ENCODE results near the gene SH3RF3. TPM values are rescaled to one million over a fixed set of nuclear protein-coding genes. Genes with fewer than 3 reads are reported as not detected.

The SH3RF3 gene
- polyA plus RNA-seq, 1 donor (not counting 4 experiments of a cell fraction or from before 2014, with no cell fraction given), result 0.08 TPM

DNA sequence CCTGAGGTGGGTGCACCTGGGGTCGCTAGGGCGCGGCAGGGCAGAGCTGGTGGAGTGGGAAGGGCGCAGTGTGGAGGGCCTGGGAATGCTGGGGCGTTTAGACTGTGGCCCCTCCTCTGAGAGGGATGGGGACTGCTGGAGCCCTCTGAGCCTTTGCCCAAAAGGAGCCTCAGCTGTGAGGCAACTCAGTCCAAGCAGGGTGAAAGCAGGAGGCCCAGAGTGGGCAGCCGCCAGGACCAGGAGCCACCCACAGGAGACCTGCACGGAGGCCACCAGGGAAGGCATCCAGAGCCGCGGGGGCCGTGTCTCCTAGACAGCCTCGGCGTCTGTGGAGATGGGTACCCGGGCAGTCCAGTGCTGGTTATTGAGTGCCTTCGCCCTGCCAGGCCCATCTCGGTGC, 369.9 kb downstream of the SH3RF3 start:
- no peaks in the 10 kb centered on the region for H4K20me1 ChIP-seq (ENCODE audit: control insufficient read depth, extremely low read depth, insufficient read depth, low read length)
- H3K79me2 ChIP-seq (ENCODE audit: control insufficient read depth, insufficient read depth, low read length), result no peaks in the 10 kb centered on the region
- H3K4me2 ChIP-seq (ENCODE audit: control insufficient read depth, extremely low read depth, insufficient read depth, low read depth, low read length), result no peak overlapping the region
- DNase-seq (ENCODE audit: low read depth, low spot score) (no peak), FAIRE-seq (no peak)
- no peak overlapping the region for H3K9ac ChIP-seq (ENCODE audit: control insufficient read depth, extremely low read depth, insufficient read depth, low read length)
- no peaks in the 10 kb centered on the region for H3K9me1 ChIP-seq (ENCODE audit: control insufficient read depth, extremely low read depth, insufficient read depth, low read length)
- TF ChIP-seq EZH2 (IDR thresholded peaks at IDR 0.05; ENCODE audit: low read length), result no peak
- TF ChIP-seq, protein P1, sequence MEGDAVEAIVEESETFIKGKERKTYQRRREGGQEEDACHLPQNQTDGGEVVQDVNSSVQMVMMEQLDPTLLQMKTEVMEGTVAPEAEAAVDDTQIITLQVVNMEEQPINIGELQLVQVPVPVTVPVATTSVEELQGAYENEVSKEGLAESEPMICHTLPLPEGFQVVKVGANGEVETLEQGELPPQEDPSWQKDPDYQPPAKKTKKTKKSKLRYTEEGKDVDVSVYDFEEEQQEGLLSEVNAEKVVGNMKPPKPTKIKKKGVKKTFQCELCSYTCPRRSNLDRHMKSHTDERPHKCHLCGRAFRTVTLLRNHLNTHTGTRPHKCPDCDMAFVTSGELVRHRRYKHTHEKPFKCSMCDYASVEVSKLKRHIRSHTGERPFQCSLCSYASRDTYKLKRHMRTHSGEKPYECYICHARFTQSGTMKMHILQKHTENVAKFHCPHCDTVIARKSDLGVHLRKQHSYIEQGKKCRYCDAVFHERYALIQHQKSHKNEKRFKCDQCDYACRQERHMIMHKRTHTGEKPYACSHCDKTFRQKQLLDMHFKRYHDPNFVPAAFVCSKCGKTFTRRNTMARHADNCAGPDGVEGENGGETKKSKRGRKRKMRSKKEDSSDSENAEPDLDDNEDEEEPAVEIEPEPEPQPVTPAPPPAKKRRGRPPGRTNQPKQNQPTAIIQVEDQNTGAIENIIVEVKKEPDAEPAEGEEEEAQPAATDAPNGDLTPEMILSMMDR (optimal IDR thresholded peaks at IDR 0.05 in 1 of 3, IDR thresholded peaks at IDR 0.05 in 1 of 3, conservative IDR thresholded peaks at IDR 0.05 in 1 of 3; ENCODE audit: extremely low read depth in 1 of 3, insufficient read depth in 2 of 3, low read length in 3 of 3), result no peak
- H3K4me1 ChIP-seq (ENCODE audit: control insufficient read depth, extremely low read depth, insufficient read depth, low read length), result no peaks in the 10 kb centered on the region
- H3K27ac ChIP-seq (ENCODE audit: control insufficient read depth, insufficient read depth, low read length), result no peak overlapping the region
- no peaks in the 10 kb centered on the region for H3K9me3 ChIP-seq (ENCODE audit: control insufficient read depth, low read depth, low read length)
- H3K36me3 ChIP-seq (ENCODE audit: control insufficient read depth in 2 of 2, extremely low read depth in 1 of 2, insufficient read depth in 2 of 2, low read length in 2 of 2), result no peaks in the 10 kb centered on the region
- H2AFZ ChIP-seq (ENCODE audit: control insufficient read depth, low read length), result no peak overlapping the region
- H3K27me3 ChIP-seq (ENCODE audit: control insufficient read depth, extremely low read depth, insufficient read depth, low read length), result peaks cover 4% of the 10 kb centered on the region
- H3K4me3 ChIP-seq (ENCODE audit: control insufficient read depth in 2 of 3, extremely low read depth in 1 of 3, insufficient read depth in 2 of 3, low read depth in 1 of 3, low read length in 3 of 3), result no peak overlapping the region
- dilution Hi-C loops (cut with MboI; ENCODE audit: extremely low pct_ligation_motif_present, low sequenced_read_pairs), result no loop called here

DNA sequence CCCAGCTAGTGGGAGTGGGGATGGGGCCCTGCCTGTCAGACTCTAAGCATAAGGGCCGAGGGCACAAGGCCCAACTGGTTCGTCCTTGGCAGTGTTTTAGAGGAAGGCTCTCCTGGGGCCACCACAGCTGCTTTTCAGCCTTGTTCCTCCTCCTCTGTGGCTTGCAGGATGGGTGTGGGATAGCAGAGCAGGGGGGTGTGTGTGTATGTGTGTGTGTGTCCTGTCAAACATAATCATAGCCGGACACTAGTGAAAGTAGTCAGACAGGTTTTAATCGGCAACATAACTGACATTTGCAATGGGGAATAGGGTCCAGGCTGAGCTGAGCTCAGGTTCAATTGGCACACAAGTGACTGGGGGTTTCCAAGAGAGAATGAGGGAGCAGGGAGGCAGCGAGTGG, 370.6 kb downstream of the SH3RF3 start:
- FAIRE-seq (no peak), DNase-seq (ENCODE audit: low read depth, low spot score) (no peak)
- H3K4me2 ChIP-seq (ENCODE audit: control insufficient read depth, extremely low read depth, insufficient read depth, low read depth, low read length), result no peak overlapping the region
- H4K20me1 ChIP-seq (ENCODE audit: control insufficient read depth, extremely low read depth, insufficient read depth, low read length), result no peaks in the 10 kb centered on the region
- H3K4me3 ChIP-seq (ENCODE audit: control insufficient read depth in 2 of 3, extremely low read depth in 1 of 3, insufficient read depth in 2 of 3, low read depth in 1 of 3, low read length in 3 of 3), result no peak overlapping the region
- H2AFZ ChIP-seq (ENCODE audit: control insufficient read depth, low read length), result no peak overlapping the region
- H3K79me2 ChIP-seq (ENCODE audit: control insufficient read depth, insufficient read depth, low read length), result no peaks in the 10 kb centered on the region
- H3K27ac ChIP-seq (ENCODE audit: control insufficient read depth, insufficient read depth, low read length), result no peak overlapping the region
- no peak overlapping the region for H3K9ac ChIP-seq (ENCODE audit: control insufficient read depth, extremely low read depth, insufficient read depth, low read length)
- dilution Hi-C loops (cut with MboI; ENCODE audit: extremely low pct_ligation_motif_present, low sequenced_read_pairs), result no loop called here
- TF ChIP-seq EZH2 (IDR thresholded peaks at IDR 0.05; ENCODE audit: low read length), result no peak
- TF ChIP-seq, protein P1 (optimal IDR thresholded peaks at IDR 0.05 in 1 of 3, IDR thresholded peaks at IDR 0.05 in 1 of 3, conservative IDR thresholded peaks at IDR 0.05 in 1 of 3; ENCODE audit: extremely low read depth in 1 of 3, insufficient read depth in 2 of 3, low read length in 3 of 3), result no peak
- H3K9me3 ChIP-seq (ENCODE audit: control insufficient read depth, low read depth, low read length), result no peaks in the 10 kb centered on the region
- peaks cover 6% of the 10 kb centered on the region for H3K27me3 ChIP-seq (ENCODE audit: control insufficient read depth, extremely low read depth, insufficient read depth, low read length)
- no peaks in the 10 kb centered on the region for H3K4me1 ChIP-seq (ENCODE audit: control insufficient read depth, extremely low read depth, insufficient read depth, low read length)
- H3K9me1 ChIP-seq (ENCODE audit: control insufficient read depth, extremely low read depth, insufficient read depth, low read length), result no peaks in the 10 kb centered on the region
- no peaks in the 10 kb centered on the region for H3K36me3 ChIP-seq (ENCODE audit: control insufficient read depth in 2 of 2, extremely low read depth in 1 of 2, insufficient read depth in 2 of 2, low read length in 2 of 2)

All from keratinocyte (primary cell).